ENCODE results near the gene GNPDA1. TPM values are rescaled to one million over a fixed set of nuclear protein-coding genes. Genes with fewer than 3 reads are reported as not detected.
"Not testable (repeated sequence)": the region's sequence is repeated elsewhere in the genome, so short reads cannot be mapped to it uniquely, and the experiment has no call there.

GNPDA1 gene
- total RNA-seq, 1 donor from 2014 or later, result 25.1 TPM

DNA sequence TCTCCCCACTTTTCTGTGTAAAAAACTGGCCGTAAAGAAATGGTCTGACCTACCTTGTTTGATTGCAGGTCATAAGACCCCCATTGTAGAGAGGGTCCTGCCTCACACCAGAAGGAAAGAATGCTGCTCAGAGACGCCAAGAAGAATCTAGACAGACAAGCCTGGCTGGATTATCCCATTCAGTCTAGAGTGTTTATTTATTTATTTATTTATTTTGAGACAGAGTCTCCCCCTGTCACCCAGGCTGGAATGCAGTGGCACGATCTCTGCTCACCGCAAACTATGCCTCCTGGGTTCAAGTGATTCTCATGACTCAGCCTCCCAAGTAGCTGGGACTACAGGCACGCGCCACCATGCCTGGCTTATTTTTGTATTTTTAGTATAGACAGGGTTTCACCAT, 28.1 kb upstream of the GNPDA1 start:
- not testable (repeated sequence) for H3K4me1 ChIP-seq (ENCODE audit: control insufficient read depth in 3 of 3, insufficient read depth in 3 of 3, low read length in 3 of 3); H3K27me3 ChIP-seq (ENCODE audit: control insufficient read depth in 3 of 3, insufficient read depth in 3 of 3, low read length in 3 of 3); H3K9me3 ChIP-seq (ENCODE audit: control insufficient read depth in 3 of 3, low read length in 3 of 3); H3K4me3 ChIP-seq (ENCODE audit: low read length in 3 of 3); H3K36me3 ChIP-seq (ENCODE audit: control insufficient read depth in 3 of 3, insufficient read depth in 3 of 3, low read length in 3 of 3); H3K27ac ChIP-seq (ENCODE audit: low read depth, low read length); H3K9ac ChIP-seq (ENCODE audit: low read depth in 1 of 3, low read length in 3 of 3)

DNA sequence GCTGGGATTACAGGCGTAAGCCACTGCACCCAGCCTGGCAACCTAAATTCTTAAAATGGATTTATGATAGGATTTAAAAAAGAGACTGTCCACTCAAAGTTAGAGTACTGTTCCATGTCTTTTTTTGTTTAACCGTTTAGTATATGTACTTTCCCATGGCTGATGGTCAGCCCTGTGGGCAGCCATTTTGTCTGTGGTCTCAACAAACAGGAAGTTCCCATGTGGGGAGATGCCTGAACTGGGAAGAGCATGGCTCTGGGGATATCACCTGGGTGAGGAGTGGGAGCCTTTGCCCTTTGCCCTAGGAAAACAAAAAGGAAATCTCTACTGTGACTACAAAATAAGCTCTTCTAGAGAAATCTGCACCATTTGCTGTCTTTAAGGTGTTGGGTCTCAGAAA, 27.5 kb upstream of the GNPDA1 start:
- no peak overlapping the region for H3K9ac ChIP-seq (ENCODE audit: low read depth in 1 of 3, low read length in 3 of 3)
- H3K27me3 ChIP-seq (ENCODE audit: control insufficient read depth in 3 of 3, insufficient read depth in 3 of 3, low read length in 3 of 3), result no peaks in the 10 kb centered on the region
- H3K36me3 ChIP-seq (ENCODE audit: control insufficient read depth in 3 of 3, insufficient read depth in 3 of 3, low read length in 3 of 3), result no peaks in the 10 kb centered on the region
- no peaks in the 10 kb centered on the region for H3K4me1 ChIP-seq (ENCODE audit: control insufficient read depth in 3 of 3, insufficient read depth in 3 of 3, low read length in 3 of 3)
- no peak overlapping the region for H3K27ac ChIP-seq (ENCODE audit: low read depth, low read length)
- H3K9me3 ChIP-seq (ENCODE audit: control insufficient read depth in 3 of 3, low read length in 3 of 3), result no peaks in the 10 kb centered on the region
- no peak overlapping the region for H3K4me3 ChIP-seq (ENCODE audit: low read length in 3 of 3)

DNA sequence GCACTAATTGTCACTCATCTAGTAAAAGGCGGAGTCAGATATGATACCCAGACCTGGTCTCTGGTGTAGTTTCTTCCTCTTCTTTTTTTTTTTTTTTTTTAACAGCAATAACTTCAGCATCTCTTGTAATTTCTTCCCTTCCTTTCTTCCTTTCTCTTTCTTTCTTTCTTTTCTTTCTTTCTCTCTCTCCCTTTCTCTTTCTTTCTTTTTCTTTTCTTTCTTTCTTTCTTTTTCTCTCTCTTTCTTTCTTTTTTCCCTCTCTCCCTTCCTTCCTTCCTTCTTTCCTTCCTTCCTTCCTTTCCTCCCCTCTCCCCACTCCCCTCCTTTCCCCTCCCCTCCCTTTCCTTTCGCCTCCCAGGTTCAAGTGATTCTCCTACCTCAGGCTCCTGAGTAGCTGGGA, 25.9 kb upstream of the GNPDA1 start:
- H3K9me3 ChIP-seq (ENCODE audit: control insufficient read depth in 3 of 3, low read length in 3 of 3), result no peaks in the 10 kb centered on the region

DNA sequence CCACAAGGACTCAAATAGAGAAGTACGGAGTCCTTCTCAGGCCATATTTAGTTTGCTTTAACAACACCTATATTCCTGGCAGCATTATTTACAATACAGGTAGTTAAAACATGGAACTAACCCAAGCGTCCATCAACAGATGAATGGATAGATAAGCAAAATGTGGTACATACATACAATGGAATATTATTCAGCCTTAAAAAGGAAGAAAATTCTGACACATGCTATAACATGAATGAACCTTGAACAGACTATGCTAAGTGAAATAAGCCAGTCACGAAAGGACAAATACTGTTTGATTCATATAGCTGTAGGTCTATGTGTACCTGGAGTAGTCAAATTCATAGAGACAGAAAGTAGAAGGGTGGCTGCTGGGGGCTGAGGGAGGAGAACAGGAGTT, 24.8 kb upstream of the GNPDA1 start:
- not testable (repeated sequence) for H3K4me3 ChIP-seq (ENCODE audit: low read length in 3 of 3); H3K4me1 ChIP-seq (ENCODE audit: control insufficient read depth in 3 of 3, insufficient read depth in 3 of 3, low read length in 3 of 3); H3K27me3 ChIP-seq (ENCODE audit: control insufficient read depth in 3 of 3, insufficient read depth in 3 of 3, low read length in 3 of 3); H3K36me3 ChIP-seq (ENCODE audit: control insufficient read depth in 3 of 3, insufficient read depth in 3 of 3, low read length in 3 of 3); H3K9ac ChIP-seq (ENCODE audit: low read depth in 1 of 3, low read length in 3 of 3); H3K27ac ChIP-seq (ENCODE audit: low read depth, low read length); H3K9me3 ChIP-seq (ENCODE audit: control insufficient read depth in 3 of 3, low read length in 3 of 3)

More for the DNA sequence above, 25.9 kb upstream of the GNPDA1 start:
- Histone ChIP-seq H3K27ac (ENCODE audit: low read depth, low read length) (no peak overlapping the region), H3K27me3 (ENCODE audit: control insufficient read depth in 3 of 3, insufficient read depth in 3 of 3, low read length in 3 of 3) (no peaks in the 10 kb centered on the region), H3K9ac (ENCODE audit: low read depth in 1 of 3, low read length in 3 of 3) (no peak overlapping the region), H3K4me1 (ENCODE audit: control insufficient read depth in 3 of 3, insufficient read depth in 3 of 3, low read length in 3 of 3) (no peaks in the 10 kb centered on the region), H3K4me3 (ENCODE audit: low read length in 3 of 3) (no peak overlapping the region), H3K36me3 (ENCODE audit: control insufficient read depth in 3 of 3, insufficient read depth in 3 of 3, low read length in 3 of 3) (no peaks in the 10 kb centered on the region)

DNA sequence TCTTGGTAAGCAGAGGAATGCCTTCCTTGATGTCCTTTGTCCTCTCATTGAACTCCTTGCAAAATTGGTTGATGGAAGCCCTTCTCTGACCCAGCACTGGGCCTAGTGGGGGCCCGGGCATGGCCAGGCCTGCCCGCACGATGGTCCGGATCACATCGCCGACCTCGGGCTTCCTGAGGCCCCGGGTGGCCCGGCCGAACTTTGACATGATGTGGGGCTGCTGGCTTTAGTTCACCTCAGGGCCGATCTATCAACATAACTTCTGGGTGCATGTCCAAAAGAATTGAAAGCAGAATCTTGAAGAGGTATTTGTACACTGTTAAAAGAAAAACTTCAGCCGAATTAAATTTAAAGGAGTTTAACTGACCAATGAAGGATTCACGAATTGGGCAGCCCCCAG, 24.1 kb upstream of the GNPDA1 start:
- H3K4me3 ChIP-seq (ENCODE audit: low read length in 3 of 3), result no peak overlapping the region
- no peaks in the 10 kb centered on the region for H3K36me3 ChIP-seq (ENCODE audit: control insufficient read depth in 3 of 3, insufficient read depth in 3 of 3, low read length in 3 of 3)
- H3K27ac ChIP-seq (ENCODE audit: low read depth, low read length), result no peak overlapping the region
- H3K9me3 ChIP-seq (ENCODE audit: control insufficient read depth in 3 of 3, low read length in 3 of 3), result no peaks in the 10 kb centered on the region
- no peaks in the 10 kb centered on the region for H3K4me1 ChIP-seq (ENCODE audit: control insufficient read depth in 3 of 3, insufficient read depth in 3 of 3, low read length in 3 of 3)
- no peak overlapping the region for H3K9ac ChIP-seq (ENCODE audit: low read depth in 1 of 3, low read length in 3 of 3)
- no peaks in the 10 kb centered on the region for H3K27me3 ChIP-seq (ENCODE audit: control insufficient read depth in 3 of 3, insufficient read depth in 3 of 3, low read length in 3 of 3)

DNA sequence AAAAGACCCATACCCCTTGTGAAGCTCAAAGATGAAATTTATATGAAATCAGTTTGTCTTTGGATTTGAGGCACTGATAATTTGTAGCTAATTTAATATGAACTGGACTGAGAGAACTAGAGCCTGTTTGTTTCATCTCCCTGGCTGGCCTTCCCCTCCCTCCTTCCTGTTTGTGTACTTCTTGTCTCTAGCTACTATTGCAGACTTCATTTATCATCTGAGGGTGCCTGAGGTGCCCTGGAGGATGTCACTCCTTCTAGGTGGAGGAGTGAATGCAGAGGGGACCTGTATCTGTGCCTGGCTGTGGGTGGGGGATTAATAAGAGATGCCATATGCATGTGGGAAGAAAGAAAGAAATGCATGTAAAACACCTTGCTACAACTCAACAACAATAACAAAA, 22.2 kb upstream of the GNPDA1 start:
- no peak overlapping the region for H3K9ac ChIP-seq (ENCODE audit: low read depth in 1 of 3, low read length in 3 of 3)
- no peaks in the 10 kb centered on the region for H3K4me1 ChIP-seq (ENCODE audit: control insufficient read depth in 3 of 3, insufficient read depth in 3 of 3, low read length in 3 of 3)
- no peaks in the 10 kb centered on the region for H3K36me3 ChIP-seq (ENCODE audit: control insufficient read depth in 3 of 3, insufficient read depth in 3 of 3, low read length in 3 of 3)
- no peak overlapping the region for H3K27ac ChIP-seq (ENCODE audit: low read depth, low read length)
- H3K4me3 ChIP-seq (ENCODE audit: low read length in 3 of 3), result no peak overlapping the region
- H3K27me3 ChIP-seq (ENCODE audit: control insufficient read depth in 3 of 3, insufficient read depth in 3 of 3, low read length in 3 of 3), result no peaks in the 10 kb centered on the region
- no peaks in the 10 kb centered on the region for H3K9me3 ChIP-seq (ENCODE audit: control insufficient read depth in 3 of 3, low read length in 3 of 3)

DNA sequence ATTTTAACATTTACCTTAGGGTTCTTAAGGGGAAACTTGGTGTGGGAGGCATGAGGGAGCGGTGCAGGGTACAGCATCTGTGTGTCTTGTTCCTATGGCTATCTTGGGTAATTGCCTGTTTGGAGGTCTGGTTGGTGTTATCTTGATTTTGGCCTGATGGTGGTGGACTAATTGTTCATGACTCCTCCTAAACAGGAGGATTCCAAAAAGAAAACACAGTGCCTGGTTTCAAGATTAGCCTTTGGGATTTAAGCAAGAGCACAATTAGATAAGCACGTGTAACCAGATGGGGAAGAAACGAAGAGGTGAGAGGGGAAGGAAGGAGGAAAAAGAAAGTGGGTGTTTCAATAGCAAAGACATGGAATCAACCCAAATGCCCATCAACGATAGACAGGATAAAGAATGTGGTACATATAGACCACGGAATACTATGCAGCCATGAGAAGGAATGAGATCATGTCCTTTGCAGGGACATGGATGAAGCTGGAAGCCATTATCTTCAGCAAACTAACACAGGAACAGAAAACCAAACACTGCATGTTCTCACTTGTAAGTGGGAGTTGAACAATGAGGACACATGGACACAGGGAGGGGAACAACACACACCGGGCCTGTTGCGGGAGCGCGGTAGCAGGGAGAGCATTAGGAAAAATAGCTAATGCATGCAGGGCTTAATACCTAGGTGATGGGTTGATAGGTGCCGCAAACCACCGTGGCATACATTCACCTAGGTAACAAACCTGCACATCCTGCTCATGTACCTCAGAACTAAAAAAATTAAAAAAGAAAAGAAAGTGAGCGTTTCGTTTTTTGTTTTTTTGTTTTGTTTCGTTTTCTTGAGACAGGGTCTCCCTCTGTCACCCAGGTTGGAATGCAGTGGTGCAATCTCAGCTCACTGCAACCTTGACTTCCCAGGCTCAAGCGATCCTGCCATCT, 21.1 kb upstream of the GNPDA1 start:
- H3K27me3 ChIP-seq (ENCODE audit: control insufficient read depth in 3 of 3, insufficient read depth in 3 of 3, low read length in 3 of 3); H3K4me1 ChIP-seq (ENCODE audit: control insufficient read depth in 3 of 3, insufficient read depth in 3 of 3, low read length in 3 of 3); H3K27ac ChIP-seq (ENCODE audit: low read depth, low read length); H3K4me3 ChIP-seq (ENCODE audit: low read length in 3 of 3); H3K9me3 ChIP-seq (ENCODE audit: control insufficient read depth in 3 of 3, low read length in 3 of 3); H3K36me3 ChIP-seq (ENCODE audit: control insufficient read depth in 3 of 3, insufficient read depth in 3 of 3, low read length in 3 of 3); H3K9ac ChIP-seq (ENCODE audit: low read depth in 1 of 3, low read length in 3 of 3): not testable (repeated sequence)

DNA sequence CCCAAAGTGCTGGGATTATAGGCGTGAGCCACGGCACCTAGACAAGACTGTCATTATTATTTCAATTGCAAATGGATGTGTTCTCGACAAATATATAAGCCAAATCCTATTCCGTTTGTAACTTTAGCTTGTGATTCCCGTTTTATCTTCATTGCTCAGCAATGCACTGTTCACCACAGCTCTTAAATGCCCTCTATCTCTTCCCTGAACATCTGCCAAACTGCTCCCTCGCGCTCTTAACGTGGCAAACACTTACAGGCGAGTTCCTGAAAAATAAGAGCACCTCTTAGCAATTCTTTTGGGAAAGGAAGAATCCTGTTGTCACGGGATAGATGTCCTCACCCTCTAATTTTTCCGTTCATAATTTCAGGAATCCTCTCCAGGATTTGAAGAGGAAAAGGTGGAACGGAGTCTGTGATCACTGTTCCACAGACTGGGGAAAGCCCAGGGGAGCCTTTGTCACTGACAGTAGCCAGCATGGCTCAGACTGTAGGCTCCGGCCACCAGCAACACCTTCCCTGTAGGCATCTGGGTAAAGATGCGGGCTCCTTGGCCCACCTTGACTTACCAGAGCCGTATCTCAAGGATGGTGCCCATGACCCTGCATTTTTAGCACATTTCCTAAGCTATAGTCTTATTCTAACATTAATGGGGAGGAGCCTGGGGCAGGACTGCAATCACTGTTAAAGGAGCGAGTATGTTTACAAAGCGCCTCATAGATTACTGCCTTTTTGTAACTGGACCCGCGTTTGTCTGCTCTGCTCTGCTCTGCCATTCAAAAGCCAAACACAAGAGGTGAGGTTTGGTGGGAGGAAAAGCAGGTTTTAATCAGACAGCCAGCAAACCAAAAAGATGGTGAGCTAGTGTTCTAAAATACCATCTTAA, 20.2 kb upstream of the GNPDA1 start:
- no peak overlapping the region for H3K27ac ChIP-seq (ENCODE audit: low read depth, low read length)
- H3K4me1 ChIP-seq (ENCODE audit: control insufficient read depth in 3 of 3, insufficient read depth in 3 of 3, low read length in 3 of 3), result no peaks in the 10 kb centered on the region
- no peaks in the 10 kb centered on the region for H3K27me3 ChIP-seq (ENCODE audit: control insufficient read depth in 3 of 3, insufficient read depth in 3 of 3, low read length in 3 of 3)
- no peak overlapping the region for H3K4me3 ChIP-seq (ENCODE audit: low read length in 3 of 3)
- no peak overlapping the region for H3K9ac ChIP-seq (ENCODE audit: low read depth in 1 of 3, low read length in 3 of 3)
- H3K9me3 ChIP-seq (ENCODE audit: control insufficient read depth in 3 of 3, low read length in 3 of 3), result no peaks in the 10 kb centered on the region
- H3K36me3 ChIP-seq (ENCODE audit: control insufficient read depth in 3 of 3, insufficient read depth in 3 of 3, low read length in 3 of 3), result no peaks in the 10 kb centered on the region

DNA sequence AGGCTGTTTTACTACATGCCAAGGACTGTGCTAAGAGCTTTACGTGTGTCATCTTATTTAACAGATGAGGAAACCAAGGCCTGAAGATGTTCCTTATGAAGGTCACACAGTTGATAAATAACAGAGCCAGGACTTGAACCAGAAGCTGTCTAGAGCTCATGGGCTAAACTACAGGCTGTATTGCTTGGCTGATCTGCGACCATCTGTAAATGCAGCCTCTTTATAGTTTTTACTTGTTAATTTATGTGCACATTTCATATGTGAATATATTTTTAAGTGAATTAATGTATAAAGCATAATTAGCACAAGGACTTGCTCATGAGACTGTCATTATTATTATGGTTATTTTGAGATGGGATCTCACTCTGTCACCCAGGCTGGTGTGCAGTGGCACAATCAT, 19.3 kb upstream of the GNPDA1 start:
- H3K9me3 ChIP-seq (ENCODE audit: control insufficient read depth in 3 of 3, low read length in 3 of 3), result no peaks in the 10 kb centered on the region
- H3K27me3 ChIP-seq (ENCODE audit: control insufficient read depth in 3 of 3, insufficient read depth in 3 of 3, low read length in 3 of 3), result no peaks in the 10 kb centered on the region
- no peak overlapping the region for H3K9ac ChIP-seq (ENCODE audit: low read depth in 1 of 3, low read length in 3 of 3)
- H3K4me3 ChIP-seq (ENCODE audit: low read length in 3 of 3), result no peak overlapping the region
- no peaks in the 10 kb centered on the region for H3K4me1 ChIP-seq (ENCODE audit: control insufficient read depth in 3 of 3, insufficient read depth in 3 of 3, low read length in 3 of 3)
- no peaks in the 10 kb centered on the region for H3K36me3 ChIP-seq (ENCODE audit: control insufficient read depth in 3 of 3, insufficient read depth in 3 of 3, low read length in 3 of 3)
- no peak overlapping the region for H3K27ac ChIP-seq (ENCODE audit: low read depth, low read length)

DNA sequence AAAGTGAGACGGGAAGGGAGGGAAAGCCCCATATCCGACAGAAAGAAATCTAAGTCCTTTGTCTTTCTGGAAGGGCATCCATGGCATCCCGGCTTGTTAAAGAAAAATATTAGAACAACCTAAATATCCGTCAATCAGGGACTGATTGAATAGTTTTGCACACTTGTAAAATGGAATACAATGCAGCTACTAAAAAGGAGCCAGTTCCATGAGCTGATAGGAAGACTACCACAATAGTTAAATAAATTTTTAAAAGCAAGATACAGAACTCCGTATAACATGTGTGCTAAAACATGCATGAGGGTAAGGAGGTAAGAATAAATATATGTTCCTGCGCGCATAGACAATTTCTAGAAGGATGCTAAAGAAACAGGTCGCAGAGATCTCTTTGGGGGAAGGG, 12.8 kb upstream of the GNPDA1 start:
- Histone ChIP-seq H3K9ac (ENCODE audit: low read depth in 1 of 3, low read length in 3 of 3) (no peak overlapping the region), H3K4me3 (ENCODE audit: low read length in 3 of 3) (no peak overlapping the region), H3K36me3 (ENCODE audit: control insufficient read depth in 3 of 3, insufficient read depth in 3 of 3, low read length in 3 of 3) (no peaks in the 10 kb centered on the region), H3K27ac (ENCODE audit: low read depth, low read length) (no peak overlapping the region), H3K4me1 (ENCODE audit: control insufficient read depth in 3 of 3, insufficient read depth in 3 of 3, low read length in 3 of 3) (peaks cover 0 to 2% (median 0%) of the 10 kb centered on the region in 3 donors), H3K9me3 (ENCODE audit: control insufficient read depth in 3 of 3, low read length in 3 of 3) (no peaks in the 10 kb centered on the region), H3K27me3 (ENCODE audit: control insufficient read depth in 3 of 3, insufficient read depth in 3 of 3, low read length in 3 of 3) (no peaks in the 10 kb centered on the region)
